GM18526 (cell line): ENCODE results near the gene TAMM41.

ENCODE experiments used
- POLR2A ChIP-seq: IDR thresholded peaks from 3 replicates; pipeline ENCODE4 v1.6.1; 2011; ENCODE audit not compliant: insufficient read length; ENCODE audit errors: extremely low read depth

Gene TAMM41

GRCh38 chr3:11770477-11771391, 76.0 kb downstream of the TAMM41 start:
- TF ChIP-seq POLR2A: no peak

- TF ChIP-seq POLR2A: no peak
Measured at GRCh38 chr3:11769704-11770476, 76.8 kb downstream of the TAMM41 start.

GRCh38 chr3:11768604-11769003, 78.1 kb downstream of the TAMM41 start:
- TF ChIP-seq POLR2A: no peak

GRCh38 chr3:11764931-11765363, 81.7 kb downstream of the TAMM41 start:
- TF ChIP-seq POLR2A: no peak

- TF ChIP-seq POLR2A: no peak
Measured at GRCh38 chr3:11759996-11760395, 86.7 kb downstream of the TAMM41 start.

- TF ChIP-seq POLR2A: no peak
Measured at GRCh38 chr3:11757929-11758328, 88.8 kb downstream of the TAMM41 start.

GRCh38 chr3:11757441-11757875, 89.2 kb downstream of the TAMM41 start:
- no peak for TF ChIP-seq POLR2A

- no peak for TF ChIP-seq POLR2A
Measured at GRCh38 chr3:11755276-11755675, 91.4 kb downstream of the TAMM41 start.
